HG02763 (cell line): ENCODE measurements around the gene SLC25A51.

ENCODE experiments used
- ATAC-seq: cut with Tn5 transposase; IDR thresholded peaks from one replicate; pipeline ENCODE4 v1.9.1; 2021; ENCODE audit warnings: mild to moderate bottlenecking, moderate library complexity; ENCODE audit not compliant: unreplicated experiment

Gene SLC25A51

GRCh38 chr9:37938121-37938891 lies 34.4 kb upstream of the SLC25A51 start:
- ATAC-seq: no peak

DNA sequence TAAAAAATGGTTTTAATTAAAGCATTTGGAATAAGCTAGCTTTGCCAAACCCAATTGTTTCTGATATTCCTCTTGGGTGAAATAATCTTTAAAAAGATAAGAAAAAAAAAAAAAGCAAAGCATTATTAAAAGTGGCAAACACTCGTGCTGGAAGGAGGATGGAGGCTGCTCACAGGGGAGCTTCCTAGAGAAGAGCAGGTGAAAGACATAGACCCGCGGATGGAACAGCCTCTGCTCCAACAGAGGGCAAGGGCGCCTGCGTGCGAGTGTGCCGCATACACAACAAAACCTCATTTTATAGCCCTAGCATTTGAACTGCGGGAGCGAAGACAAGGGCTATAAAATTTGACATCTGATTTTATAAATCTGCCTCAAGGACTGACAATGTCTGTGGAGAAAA lies 33.4 kb upstream of the SLC25A51 start:
- ATAC-seq: no peak

DNA sequence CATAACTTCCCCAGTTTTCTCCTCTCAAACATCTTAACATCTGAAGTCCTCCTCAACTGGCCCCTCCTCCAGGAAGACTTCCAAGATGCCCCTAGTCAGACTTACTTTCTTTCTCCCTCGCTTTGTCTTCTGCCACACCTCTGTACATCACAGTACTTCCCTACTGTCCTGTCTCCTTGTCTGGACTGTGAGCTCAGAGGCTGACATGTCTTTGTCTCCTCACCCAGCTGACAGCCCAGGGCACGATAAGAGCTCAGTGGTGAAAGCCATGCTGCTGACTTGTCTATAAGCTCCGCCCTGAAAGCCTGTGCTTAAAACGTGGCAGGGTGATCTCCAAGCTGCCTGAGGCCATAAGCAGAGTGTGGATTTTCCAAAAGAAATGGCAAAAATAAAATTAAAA lies 33.0 kb upstream of the SLC25A51 start:
- no peak for ATAC-seq

DNA sequence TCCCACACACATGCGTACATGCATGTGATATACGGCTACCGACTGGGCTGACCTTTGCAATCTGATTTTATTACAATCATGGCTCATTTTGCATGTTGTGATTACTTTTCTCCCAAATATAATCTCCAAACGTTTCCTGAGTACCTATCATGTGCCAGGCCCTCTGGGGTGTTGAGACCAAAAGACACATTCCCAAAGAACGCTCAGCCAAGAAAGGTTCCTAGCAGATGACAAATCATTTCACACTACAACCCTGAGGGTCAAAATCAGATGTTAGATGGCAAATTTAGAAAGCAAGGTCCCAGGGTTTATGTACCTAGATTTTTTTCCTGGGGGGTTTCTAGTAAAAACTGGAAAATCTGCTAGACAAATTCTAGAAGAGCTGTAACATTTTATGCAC lies 32.4 kb upstream of the SLC25A51 start:
- no peak for ATAC-seq

GRCh38 chr9:37935096-37935495 lies 31.2 kb upstream of the SLC25A51 start:
- no peak for ATAC-seq

DNA sequence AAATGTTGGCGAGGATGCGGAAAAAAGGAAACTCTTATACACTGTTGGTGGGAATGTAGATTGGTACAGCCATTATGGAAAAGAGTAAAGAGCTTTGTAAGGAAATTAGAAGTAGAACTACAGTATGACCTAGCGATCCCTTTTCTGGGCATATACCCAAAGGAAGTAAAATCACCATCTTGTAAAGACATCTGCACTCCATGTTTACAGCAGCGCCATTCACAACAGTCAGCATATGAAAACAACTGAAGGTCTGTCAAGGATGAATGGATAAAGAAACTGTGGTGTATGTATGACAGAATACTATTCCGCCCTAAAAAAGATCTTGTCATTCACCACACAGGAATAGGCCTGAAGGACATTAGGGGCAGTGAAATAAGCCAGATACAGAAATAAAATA lies 27.7 kb upstream of the SLC25A51 start:
- no peak for ATAC-seq

DNA sequence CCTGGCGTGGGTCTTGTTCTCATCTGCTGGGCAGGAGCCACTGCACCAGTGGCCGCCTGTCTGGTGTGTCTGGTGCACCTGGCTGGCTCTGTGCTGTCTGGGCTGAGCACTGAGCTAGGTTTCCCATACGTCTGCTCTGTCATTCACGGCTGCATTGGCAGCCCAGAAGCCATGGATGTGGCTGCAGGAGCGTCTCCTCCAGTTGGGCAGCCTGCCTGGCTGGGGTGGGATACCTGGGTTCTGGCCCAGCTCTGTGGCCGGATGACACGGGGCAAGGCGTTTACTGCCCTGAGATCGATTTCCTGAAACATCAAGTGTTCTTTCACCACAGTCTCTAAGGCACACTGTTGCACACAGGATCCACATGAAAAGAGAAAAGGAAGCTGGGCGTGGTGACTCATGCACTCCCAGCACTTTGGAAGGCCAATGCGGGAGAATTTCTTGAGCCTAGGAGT lies 25.5 kb upstream of the SLC25A51 start:
- ATAC-seq: no peak

GRCh38 chr9:37928552-37929430 lies 24.9 kb upstream of the SLC25A51 start:
- no peak for ATAC-seq

- ATAC-seq: no peak
Observed at GRCh38 chr9:37927601-37928551, 23.9 kb upstream of the SLC25A51 start.

- no peak for ATAC-seq
Observed at GRCh38 chr9:37927132-37927531, 23.2 kb upstream of the SLC25A51 start.

DNA sequence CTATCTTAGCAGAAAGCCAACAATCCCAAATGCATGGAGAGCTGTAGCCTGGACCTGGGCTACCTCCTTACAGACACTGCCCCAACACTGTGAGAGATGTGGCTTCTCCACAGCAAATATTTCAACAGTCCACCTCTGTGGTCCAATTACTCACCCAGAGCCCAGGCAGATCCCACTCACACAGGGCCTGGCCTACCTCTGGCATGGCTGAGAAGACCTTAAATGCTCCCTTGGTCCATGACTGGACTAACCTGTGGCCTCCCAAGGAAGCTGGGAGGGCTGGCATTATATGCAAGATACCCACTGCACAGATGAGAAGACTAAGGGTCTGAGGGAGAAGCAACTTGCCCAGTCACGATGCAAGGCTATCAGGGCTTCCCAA lies 22.8 kb upstream of the SLC25A51 start:
- no peak for ATAC-seq

DNA sequence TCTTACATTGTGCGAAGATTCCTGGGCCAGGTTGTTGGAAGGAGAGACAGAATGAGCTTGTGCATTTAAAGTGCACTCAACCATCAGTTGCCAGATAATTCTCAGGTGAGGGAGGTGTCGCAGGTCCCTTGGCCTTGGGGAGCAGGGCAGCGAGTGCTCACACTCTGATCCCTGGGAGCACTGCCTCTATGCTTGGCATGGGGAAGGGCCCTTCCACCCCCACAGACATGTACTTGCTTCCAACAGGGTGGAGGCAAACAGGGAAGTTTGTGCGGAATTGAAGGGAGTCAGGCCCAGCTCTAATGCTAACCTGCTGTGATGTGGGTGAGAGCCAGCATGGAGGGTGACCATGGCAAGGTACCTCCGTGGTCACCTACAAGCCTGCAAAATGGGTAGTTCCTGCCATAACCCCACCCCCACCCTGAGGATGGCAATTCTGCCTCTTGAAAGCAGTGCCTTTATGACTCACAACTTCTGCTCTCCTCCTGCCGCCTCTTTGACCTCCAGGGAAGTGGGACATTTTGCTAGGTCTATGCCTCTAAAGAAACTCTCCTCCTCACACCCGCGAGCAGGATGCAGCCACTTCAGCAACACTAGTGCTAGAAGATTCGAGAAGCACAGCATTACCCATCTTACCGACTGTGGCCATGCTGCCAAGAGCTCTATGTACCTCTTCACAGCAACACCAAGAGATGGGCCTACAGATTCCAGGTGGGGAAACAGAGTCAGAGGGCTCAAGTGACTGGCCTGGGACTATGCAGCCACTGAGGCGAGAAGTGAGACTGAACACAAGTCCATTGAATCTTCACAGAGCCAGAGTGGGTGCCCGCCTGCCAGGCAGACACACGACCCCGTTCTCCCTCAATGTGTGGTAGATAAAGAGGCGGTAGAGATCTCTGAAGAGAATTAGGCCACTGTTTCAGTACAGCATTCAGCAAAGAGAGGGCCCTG lies 22.1 kb upstream of the SLC25A51 start:
- no peak for ATAC-seq

- no peak for ATAC-seq
Observed at GRCh38 chr9:37925006-37925405, 21.1 kb upstream of the SLC25A51 start.

DNA sequence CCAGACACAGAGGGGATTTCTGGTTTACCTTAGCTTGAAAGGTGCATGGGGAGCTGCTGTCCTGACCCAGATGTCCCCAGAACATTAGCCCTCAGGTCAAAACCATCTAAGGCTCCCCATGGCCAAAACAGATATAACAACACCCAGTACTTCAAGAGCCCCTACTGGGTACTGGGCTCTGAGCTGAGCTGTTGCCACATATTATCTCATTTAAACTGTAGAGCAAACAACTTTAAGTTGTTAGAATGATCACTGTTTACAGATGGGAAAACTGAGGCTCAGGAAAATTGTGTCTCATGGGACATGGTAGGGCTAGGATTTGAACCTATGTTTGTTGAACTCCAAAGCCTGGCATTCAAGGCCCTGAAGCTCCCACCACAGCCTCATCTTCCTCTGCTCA lies 20.6 kb upstream of the SLC25A51 start:
- ATAC-seq: no peak

DNA sequence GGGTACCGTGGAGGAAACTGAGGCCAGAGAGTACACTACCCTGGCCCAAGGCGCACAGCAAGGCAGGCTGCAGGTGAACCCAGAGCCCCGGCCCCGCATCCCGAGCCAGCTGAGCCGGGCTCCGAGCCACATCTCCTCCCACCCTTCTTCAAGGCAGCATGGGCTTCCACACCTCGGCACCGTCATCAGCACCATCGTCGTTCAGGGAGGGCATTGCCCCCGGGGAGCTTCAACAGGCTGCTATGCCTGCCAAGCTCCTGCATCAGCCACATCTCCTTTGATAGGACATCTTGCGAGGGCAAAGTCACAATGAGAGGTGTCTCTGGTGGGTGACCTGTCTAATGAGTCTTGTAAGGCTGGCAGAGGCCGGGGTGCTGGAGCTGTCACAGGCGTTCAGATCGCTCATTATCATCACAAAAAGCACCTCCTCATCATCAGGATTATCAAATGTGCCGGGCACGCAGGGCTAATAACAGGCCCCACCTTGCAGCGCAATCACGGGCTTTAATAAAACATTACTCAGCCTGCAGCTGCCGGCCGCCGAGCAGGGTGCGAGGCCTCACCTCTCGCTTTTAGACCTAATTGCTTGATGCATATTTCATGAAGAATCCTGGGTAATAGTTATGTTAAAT lies 20.0 kb upstream of the SLC25A51 start:
- ATAC-seq: no peak

GRCh38 chr9:37923118-37923795 lies 19.3 kb upstream of the SLC25A51 start:
- no peak for ATAC-seq

- no peak for ATAC-seq
Observed at GRCh38 chr9:37922363-37923117, 18.6 kb upstream of the SLC25A51 start.
